Activated CD4-positive, alpha-beta T cell treated with anti-CD3 and anti-CD28 coated beads for 24 hours (primary cell): Measurements from ENCODE around the gene ATP10A.

Source experiments
- DNase-seq, 2 donors: peaks; one replicate each; pipeline ENCODE4 v3.0.0-alpha.2; 2020; ENCODE audit warnings: low read depth in 2 of 2

The ATP10A gene

GRCh38 chr15:25863111-25863967 lies at the start of gene ATP10A:
TSS of gene ATP10A (minus strand) at chr15:25863327. CDS start at chr15:25863096, 231 bp downstream.
- peak in 1 of 2 donors; percentile 47 for DNase-seq

GRCh38 chr15:25912035-25912434 lies 48.9 kb upstream of the ATP10A start:
- DNase-seq = no peak

- no peak for DNase-seq
Observed at GRCh38 chr15:25910832-25911231, 47.7 kb upstream of the ATP10A start.

GRCh38 chr15:25909806-25910205 lies 46.7 kb upstream of the ATP10A start:
- no peak for DNase-seq

GRCh38 chr15:25909325-25909724 lies 46.2 kb upstream of the ATP10A start:
- DNase-seq = no peak

- peak; percentile 7 to 11 for DNase-seq
Observed at GRCh38 chr15:25905140-25905539, 42.0 kb upstream of the ATP10A start.

GRCh38 chr15:25903024-25903581 lies 40.0 kb upstream of the ATP10A start:
- no peak for DNase-seq

GRCh38 chr15:25901811-25902605 lies 38.9 kb upstream of the ATP10A start:
- no peak for DNase-seq

GRCh38 chr15:25900901-25901300 lies 37.8 kb upstream of the ATP10A start:
- no peak for DNase-seq

- no peak for DNase-seq
Observed at GRCh38 chr15:25900431-25900830, 37.3 kb upstream of the ATP10A start.

- no peak for DNase-seq
Observed at GRCh38 chr15:25899870-25900269, 36.7 kb upstream of the ATP10A start.

GRCh38 chr15:25897658-25898057 lies 34.5 kb upstream of the ATP10A start:
- DNase-seq = no peak

GRCh38 chr15:25894371-25894902 lies 31.3 kb upstream of the ATP10A start:
- no peak for DNase-seq

GRCh38 chr15:25893596-25893995 lies 30.5 kb upstream of the ATP10A start:
- no peak for DNase-seq

GRCh38 chr15:25892126-25892525 lies 29.0 kb upstream of the ATP10A start:
- no peak for DNase-seq

GRCh38 chr15:25891081-25891480 lies 28.0 kb upstream of the ATP10A start:
- DNase-seq = no peak

- DNase-seq = no peak
Observed at GRCh38 chr15:25890529-25890928, 27.4 kb upstream of the ATP10A start.

GRCh38 chr15:25887870-25888269 lies 24.7 kb upstream of the ATP10A start:
- DNase-seq = no peak

GRCh38 chr15:25886498-25887140 lies 23.5 kb upstream of the ATP10A start:
- DNase-seq = no peak

- DNase-seq = no peak
Observed at GRCh38 chr15:25884370-25884769, 21.2 kb upstream of the ATP10A start.

GRCh38 chr15:25883463-25884259 lies 20.5 kb upstream of the ATP10A start:
- no peak for DNase-seq
